GM21381 (cell line): ENCODE data around the gene ATP10A.

Experiments
- ATAC-seq: cut with Tn5 transposase; IDR thresholded peaks from one replicate; pipeline ENCODE4 v1.9.1; 2021; ENCODE audit warnings: mild to moderate bottlenecking, moderate library complexity; ENCODE audit not compliant: unreplicated experiment

The ATP10A gene

DNA sequence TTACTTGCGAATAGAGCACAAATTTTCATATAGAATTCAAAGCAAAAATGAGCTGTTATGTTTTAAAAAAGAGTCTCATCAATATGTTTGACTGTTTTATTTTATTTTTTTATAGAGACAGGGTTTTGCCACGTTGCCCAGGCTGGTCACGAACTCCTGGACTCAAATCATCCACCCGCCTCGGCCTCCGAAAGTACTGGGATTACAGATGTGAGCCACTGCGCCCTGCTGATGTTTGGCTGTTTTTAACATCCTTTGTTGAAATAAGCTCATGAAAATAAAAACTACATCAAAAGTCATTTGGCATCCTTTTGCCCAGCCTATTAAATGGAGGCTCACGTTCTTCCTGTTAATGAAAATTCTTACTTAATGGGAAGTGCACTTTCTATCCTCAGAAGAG is 154.7 kb downstream of the ATP10A start:
- no peak for ATAC-seq

DNA sequence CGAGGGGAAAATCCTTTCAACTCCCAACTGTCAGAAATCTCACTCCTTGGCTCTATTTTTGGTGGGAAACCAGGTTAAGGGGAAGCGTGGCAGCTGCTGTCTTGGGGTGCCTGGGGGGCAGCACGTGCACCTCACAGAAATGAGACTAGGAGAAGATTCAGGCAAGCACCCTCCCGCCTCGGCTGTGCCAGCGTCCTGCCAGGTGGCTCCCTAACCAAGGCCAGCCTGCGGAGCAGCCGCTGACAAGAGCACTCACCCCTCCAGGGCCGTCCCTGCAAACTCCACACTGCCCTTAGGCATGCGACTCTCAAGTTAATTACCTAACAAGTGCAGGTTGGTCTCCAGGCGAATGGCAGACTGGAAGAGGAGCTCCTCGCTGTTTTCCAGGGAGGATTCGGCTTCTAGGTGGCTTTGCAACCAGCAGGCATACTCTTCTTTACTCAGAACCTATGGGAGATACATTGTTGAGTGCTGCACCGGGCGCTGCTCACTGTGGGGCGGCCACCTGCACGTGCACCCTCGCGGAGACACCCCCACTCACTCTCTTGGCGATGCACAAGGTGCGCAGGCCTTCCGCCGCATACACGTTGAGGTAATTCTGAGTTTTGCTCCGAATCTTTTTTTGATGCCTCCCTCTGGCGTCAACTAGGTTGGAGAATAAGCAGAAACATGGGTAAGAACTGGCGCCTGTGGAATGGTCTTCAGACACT is 155.3 kb downstream of the ATP10A start:
- no peak for ATAC-seq

DNA sequence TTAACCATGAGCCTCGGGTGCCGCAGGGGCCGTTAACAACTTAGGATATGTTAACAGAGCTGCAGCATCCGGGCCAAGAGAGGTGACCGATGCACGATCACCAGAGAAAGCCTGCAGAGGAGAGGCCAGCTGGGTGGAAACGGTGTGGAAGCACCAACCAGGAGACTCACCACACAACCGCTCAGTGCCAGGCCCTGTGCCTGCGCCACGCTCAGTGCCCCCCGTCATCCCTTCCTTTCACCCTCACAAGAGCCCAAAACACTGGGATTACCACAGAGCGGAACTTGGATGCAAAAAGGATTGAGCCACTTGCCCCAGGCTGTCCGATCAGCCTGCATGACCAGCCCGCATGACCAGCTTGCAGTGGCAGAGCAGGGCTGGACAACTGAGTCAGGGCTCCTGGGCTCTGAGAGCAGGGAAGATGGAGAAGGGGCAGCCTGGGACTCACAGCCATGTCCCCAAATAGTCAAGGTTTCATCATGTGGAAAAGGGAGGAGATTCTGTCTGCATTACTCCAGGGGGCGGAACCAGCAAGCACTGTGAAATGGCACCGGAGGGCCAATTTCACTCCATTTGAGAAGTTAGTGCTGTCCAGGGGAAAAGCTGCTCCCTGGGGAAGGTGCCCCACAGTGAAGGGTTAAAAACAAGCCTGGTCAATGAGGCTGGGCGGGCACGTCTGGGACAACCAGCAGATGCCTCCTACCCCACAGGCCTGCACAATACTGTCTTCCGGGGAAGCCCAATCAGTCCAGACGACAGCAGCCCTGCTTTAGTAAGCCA is 156.8 kb downstream of the ATP10A start:
- ATAC-seq, result no peak

DNA sequence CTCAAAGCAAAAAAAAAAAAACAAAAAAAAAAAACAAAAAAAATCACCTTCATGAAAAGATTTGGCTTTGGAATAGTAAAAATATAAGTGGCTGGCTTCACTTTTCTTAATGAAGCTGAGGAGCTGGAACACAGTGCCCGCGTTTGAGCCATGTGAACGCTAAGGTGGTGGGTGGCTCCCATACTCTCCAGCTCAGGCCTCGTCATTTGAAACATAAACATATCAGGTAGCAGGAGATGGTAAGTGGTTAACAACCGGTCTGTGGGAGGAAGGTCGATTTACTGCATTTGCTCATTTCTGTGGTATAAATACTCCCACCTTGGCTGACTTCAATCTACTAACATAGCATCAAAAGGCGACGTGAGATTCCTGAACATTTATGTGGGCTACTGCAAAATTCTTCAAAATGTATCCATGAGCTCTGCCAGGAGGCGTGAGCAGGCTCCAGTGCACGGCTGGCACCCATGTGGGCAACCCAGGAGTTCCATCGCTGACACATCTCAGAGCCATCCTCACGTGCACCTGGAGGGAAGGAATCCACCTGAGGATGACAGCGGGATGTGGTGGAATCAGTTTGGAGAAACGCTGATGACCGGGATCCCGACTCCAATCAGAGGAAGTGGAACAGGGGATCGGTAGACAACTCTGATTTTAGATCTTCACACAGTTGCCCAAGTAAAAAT is 157.6 kb downstream of the ATP10A start:
- no peak for ATAC-seq

DNA sequence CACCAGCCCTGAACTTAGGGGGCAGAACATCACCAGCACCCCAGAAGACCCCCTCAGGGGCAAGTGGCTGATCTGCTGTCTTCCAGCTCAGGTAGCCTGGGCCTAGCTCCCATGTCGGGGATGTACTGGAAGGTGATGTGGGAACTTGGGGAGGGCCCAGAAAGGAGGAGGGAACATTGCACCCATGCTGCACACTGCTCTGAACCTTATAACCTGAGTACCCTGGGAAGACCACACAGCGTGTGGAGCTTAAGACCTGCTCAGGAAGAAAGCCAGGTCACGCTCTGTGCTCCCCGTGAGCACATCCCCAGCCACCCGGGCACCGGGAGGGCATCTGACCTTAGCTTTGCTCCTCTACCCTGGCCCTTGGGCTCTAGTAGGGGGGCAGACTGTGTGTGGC is 159.4 kb downstream of the ATP10A start:
- no peak for ATAC-seq

DNA sequence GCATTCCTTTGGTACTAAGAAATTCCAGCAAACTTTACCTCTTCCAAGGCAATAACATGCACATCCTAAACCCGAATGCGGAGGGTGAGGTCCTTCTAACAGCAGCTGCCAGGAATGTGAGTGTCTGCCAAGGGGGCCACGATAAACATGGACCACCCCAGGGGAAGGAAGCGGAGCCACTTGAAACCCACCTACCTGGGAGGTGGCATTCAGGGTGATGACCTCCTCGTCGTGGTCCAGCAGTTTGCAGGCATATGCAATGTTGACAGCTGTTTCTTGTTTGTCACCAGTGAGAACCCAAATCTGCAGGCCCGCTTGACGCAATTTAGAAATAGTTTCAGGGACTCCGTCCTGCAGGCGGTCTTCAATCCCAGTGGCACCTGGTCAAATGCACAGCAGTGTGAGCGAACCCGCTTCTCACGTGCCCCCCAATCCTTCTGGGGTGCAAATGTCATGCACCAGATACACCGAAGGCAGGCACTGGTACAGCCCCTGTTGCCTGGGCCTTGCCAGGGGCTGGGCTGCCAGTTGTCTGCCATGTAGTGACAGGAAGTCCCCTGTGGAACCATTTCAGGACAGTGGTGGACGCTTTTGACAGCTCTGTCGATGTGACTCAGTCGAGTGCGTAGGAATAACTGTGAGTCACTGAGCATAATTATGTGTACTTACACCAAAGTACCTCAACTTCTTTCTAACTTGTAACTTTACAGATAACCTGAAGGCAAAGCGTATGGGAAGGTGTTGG is 161.2 kb downstream of the ATP10A start:
- ATAC-seq, result no peak

DNA sequence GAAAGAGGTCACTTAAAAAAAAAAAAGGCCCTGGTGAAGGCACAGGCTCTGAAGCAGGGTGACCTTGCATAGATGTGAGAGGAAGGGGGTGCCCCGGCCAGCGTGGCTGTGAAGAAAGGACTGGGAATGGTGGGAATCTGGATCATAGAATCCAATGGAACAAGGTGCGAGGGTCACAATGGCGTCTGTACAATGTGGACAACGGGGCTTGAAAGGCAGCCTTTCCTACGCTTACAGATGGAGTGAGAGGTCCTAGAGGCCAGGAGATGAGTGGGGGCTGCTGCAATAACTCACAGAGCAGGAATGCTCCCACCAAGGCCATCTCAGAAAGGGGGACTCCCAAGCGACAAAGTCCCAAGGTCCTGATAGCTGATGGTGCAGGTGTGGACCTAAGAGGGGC is 162.2 kb downstream of the ATP10A start:
- ATAC-seq, result no peak

DNA sequence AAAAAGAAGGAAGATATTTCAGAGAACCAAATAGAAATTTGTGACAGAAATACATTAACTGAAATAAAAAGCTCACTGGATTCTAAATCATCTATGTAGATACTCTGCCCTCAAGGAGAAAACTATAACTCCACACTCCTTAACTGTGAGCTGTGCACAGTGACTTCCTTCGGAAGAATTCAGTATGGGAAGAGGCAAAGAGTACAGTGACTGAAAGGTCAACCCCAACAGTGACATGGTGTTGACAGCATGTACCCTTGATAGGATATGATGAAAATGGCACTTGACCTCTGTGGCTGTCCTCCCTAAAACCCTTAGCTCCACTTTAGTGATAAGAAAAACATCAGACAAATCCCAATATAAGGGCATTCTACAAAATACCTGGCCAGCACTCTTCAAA is 165.5 kb downstream of the ATP10A start:
- no peak for ATAC-seq

DNA sequence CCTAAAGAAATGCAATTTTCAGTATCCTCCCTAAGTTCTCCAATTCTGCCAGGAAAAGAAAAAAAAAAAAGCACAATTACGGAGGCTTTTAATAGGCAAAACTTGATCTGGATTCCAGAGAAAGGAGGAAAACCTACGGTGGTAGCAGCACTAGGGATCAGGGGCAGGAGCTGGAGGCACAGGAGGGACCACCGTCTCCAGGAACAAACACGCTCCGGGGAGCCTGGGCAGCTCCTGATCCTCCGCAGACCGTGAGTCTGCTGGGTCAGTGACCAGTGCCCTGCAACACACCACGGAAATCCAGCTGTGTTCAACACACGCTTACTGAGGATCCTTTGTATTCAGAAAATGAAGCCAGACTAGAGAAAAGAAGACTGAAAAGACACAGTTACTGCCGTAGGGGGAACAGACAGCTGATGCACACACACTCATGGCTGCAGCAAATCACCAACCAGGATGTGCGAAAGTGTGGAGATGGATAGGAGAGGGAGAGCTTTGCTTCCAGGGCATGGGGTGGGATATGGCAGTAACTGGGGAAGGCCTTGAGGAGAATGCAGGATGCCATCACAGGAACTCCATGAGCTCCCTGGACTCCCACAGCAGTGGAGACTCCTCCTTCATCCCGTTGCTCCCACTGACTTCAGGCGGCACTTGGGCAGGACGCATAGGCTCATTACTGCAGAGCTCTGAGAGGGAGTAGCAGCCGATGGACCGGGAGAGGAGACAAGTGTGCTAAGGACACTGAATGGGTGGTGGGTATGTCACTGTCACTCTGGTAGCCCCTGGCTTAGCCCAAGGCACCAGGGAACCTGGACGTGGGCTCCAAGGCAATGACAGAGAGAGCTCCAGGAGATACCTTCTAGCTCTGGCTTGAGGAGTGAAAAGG is 167.0 kb downstream of the ATP10A start:
- no peak for ATAC-seq

DNA sequence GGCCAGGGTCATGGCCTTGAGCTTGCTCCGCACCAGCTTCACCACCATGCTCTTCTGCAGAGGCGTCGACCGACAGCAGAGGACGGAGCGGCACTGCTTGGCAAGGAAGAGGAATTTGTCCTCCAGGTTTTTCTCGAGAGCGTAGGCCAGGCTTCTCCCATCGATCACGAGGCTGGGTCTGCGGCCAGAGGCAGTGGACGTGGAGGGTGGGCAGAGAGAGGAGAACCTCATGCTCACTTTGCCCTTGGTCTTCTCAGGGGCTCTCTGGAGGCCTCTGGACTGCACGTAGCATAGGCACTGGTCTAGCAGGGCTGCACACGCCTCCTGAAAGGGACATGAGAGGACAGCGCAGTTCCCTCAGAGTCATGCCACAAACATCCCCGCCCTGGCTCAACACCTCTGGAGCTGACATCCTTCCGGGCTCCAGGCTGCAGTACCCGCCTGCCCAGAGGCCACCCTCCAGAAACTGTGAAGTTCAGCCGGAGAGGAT is 168.3 kb downstream of the ATP10A start:
- no peak for ATAC-seq

DNA sequence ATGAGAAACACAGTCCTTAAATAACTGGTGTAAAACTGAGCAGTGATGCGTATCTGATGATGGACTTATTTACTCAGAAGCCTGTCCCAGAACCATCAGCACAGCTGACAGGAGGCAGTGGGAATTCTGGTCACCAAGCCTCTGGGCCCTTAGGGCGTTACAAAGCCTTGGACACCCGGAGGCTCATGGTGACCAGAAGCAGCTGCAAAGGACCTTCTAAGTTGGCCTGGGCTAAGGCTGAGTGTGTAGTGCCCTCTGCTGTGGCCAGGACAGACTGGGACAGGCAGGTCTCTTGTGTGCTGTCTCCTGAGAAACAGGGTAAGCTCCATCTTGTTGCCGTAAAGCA is 168.9 kb downstream of the ATP10A start:
- ATAC-seq, result no peak

DNA sequence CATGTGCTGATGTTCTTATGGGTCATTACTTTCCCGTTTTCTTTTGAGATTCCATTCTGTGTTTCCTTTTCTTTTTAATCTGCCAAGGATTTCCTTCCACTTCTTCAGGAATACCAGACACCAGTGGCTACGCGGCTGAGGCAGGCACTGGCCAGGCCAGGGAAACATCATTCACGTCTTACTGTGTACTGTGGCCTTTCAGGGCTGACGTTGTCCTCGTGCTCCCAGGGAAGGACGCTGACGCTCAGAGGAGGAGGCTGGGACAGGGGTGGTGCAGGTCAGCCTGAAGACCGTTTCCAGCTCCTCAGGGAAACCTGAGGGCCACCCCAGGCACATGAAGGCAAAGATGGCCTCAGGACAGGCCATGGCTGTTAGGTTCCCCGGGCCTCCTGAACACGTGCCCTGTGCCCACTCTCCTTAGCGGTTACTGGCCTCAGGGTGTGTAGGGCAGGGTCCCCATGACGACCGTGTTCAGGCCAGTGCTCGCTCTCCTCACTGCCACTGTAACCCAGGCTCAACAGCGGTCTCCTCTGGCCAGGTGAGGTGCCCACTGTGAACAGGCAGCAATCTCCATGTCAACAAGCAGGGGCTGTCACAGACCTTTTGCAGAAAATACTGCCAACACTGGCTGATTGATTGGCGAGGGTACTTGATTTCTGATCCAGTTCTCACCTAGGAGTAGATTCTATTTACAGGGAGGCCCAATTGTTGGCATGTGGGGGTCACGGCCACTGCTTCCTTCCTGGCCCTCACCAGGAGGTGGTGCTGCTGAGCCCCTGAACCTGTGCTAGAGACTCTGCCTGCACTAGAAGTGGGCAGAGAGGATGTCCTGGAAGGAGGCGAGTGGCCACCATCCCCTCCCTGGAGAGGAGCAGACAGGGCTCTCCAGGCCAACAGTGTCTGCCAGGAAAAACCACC is 169.5 kb downstream of the ATP10A start:
- no peak for ATAC-seq

DNA sequence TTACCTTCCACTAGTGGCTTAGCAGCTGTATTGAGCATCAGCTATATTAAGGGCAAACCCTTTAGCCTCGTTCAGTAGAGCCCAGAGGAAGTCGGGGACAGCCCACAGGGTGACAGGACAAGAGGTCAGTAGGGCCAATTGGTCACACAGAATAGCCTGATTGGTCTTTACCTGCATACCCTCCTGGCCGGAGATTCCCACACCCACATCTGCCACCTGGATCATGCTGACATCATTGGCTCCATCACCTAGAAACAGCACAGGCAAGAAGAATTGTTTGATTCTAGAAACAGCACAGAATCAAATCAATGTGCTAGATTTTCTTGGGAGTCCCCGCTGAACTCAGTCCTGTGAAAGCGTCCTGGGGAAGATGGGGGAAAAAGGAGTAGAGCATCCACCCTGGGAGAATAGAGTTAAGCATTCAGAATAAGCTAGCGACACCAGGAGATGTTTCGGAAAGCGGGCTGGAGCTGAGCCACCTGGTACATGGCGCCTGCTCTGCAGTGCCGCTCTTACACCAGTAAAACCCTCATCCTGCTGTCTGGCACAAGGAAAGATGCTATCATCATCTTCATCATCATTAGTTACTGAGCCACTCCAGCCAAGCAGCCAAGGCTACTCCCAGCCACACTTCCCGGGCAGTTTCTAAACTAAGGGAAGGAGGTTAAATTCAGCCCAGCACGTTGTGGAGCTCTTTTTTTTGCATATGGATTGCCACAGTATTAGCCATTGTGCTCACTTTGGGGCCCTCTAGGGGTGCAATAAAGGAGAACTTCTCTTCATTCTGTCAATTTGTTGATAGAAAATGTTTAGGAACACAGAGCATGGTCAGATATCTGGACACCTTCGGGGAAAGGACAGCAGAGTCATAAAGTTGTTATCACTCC is 171.3 kb downstream of the ATP10A start:
- ATAC-seq, result no peak

DNA sequence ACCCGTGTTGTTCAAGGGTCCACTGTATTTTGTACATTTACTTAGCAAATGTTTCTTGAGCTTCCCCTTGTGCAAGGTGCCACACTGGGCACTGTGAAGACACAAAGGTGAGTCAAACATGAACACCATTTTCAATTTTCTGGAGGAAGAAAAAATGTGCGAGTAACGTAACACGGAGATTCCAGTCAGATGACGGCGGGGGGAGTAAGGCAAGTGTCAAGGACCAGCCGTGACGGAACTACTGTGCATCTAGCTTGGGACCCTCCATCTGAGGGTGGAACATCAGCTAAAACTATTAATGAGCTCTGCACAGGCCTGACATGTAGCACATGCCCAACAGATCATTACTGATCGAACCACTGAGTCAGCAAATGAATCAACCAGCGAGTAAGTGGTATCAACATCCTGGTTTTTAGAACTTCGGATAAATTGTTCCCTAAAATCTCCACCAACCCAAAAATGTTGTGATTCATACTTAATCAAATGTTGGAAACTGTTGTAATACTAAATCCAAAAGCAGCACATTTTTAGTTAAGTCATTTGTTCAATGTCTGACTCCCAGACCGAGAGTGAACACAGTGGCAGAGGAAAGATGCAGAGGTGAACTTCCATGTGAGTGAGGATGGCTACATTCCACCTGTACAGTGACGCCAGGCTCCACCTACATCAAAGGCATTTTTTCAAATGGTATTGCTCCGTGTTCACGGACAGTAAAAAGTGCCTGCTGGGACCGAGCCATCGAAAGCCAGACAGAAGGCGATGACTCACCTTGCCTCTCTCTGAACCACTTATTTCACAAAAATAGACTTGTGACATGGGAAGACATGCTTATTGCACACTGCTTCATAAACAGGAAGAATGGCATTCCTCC is 172.2 kb downstream of the ATP10A start:
- ATAC-seq, result no peak

DNA sequence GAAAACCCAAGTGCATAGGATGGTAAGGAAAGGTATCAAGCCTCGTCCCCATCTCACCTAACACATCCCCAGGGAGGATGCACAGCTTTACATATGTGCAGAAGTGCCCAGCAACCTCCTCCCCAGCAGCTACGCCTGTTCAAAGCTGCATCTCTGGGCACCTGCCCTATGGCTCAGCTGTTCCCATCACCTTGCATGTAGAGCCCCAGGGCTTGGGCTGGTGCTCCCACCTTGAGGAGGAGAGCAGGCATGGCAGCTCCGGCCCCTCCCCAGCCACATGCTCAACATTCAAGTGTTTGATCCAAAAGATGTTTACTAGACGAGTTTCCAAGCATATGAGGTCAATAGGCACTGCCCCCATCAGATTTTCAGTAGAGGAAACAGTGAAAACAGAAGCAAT is 173.5 kb downstream of the ATP10A start:
- no peak for ATAC-seq

DNA sequence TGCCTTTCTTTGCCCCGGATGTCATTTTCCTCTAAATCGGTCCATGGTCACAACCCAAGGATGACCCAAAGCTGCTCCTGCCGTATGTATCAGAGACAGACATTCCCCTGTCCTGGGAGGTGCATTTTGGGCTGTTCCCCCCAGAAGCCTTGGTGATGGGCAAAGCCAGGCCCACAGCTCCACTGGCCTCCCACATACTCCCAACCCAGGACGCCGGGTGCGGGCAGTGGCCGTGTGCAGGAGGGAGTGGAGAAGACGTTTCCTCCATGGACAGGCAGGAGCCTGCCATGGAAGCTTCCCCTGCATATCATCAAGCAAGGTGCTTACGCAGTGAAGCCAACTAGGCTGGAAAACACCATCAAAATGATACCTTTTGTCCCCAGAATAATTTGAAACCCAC is 175.0 kb downstream of the ATP10A start:
- ATAC-seq, result no peak

DNA sequence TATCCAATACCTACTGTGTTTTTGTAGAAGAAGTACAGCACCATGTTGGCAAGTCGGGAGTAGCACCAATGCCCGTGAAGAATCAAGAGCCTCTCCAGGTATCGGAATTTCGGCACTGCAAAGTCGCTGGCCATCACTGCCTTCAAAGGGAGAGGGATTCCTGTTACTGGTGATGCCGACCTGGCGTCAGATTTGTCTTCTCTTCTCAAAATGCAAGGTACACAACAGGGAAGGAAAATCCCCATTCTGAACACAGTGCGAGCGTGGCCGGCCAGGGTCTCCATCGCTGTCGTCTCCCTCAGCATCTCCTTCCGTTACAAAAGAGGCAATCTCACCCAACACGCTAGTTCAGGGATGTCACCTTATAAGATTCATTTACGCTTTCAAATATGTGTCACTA is 175.4 kb downstream of the ATP10A start:
- no peak for ATAC-seq
